ENCODE results near the gene ASB3. TPM values are rescaled to one million over a fixed set of nuclear protein-coding genes. Genes with fewer than 3 reads are reported as not detected.

Gene ASB3
- polyA plus RNA-seq, 1 donor (not counting 4 experiments of a cell fraction or from before 2014, with no cell fraction given), result 16.6 TPM

- Histone ChIP-seq H3K9me3 (ENCODE audit: control insufficient read depth, low read depth, low read length) (no peaks in the 10 kb centered on the region), H3K36me3 (ENCODE audit: control insufficient read depth in 2 of 2, extremely low read depth in 1 of 2, insufficient read depth in 2 of 2, low read length in 2 of 2) (no peaks in the 10 kb centered on the region), H3K9ac (ENCODE audit: control insufficient read depth, extremely low read depth, insufficient read depth, low read length) (no peak overlapping the region), H2AFZ (ENCODE audit: control insufficient read depth, low read length) (no peak overlapping the region), H3K4me3 (ENCODE audit: control insufficient read depth in 2 of 3, extremely low read depth in 1 of 3, insufficient read depth in 2 of 3, low read depth in 1 of 3, low read length in 3 of 3) (no peak overlapping the region), H3K27ac (ENCODE audit: control insufficient read depth, insufficient read depth, low read length) (no peak overlapping the region), H3K9me1 (ENCODE audit: control insufficient read depth, extremely low read depth, insufficient read depth, low read length) (no peaks in the 10 kb centered on the region), H3K4me2 (ENCODE audit: control insufficient read depth, extremely low read depth, insufficient read depth, low read depth, low read length) (no peak overlapping the region), H3K79me2 (ENCODE audit: control insufficient read depth, insufficient read depth, low read length) (no peaks in the 10 kb centered on the region), H4K20me1 (ENCODE audit: control insufficient read depth, extremely low read depth, insufficient read depth, low read length) (no peaks in the 10 kb centered on the region), H3K4me1 (ENCODE audit: control insufficient read depth, extremely low read depth, insufficient read depth, low read length) (no peaks in the 10 kb centered on the region), H3K27me3 (ENCODE audit: control insufficient read depth, extremely low read depth, insufficient read depth, low read length) (no peaks in the 10 kb centered on the region)
- no peak for DNase-seq (ENCODE audit: low read depth, low spot score)
- FAIRE-seq, result no peak
- dilution Hi-C loops (cut with MboI; ENCODE audit: extremely low pct_ligation_motif_present, low sequenced_read_pairs), result no loop called here
- TF ChIP-seq, protein P1, sequence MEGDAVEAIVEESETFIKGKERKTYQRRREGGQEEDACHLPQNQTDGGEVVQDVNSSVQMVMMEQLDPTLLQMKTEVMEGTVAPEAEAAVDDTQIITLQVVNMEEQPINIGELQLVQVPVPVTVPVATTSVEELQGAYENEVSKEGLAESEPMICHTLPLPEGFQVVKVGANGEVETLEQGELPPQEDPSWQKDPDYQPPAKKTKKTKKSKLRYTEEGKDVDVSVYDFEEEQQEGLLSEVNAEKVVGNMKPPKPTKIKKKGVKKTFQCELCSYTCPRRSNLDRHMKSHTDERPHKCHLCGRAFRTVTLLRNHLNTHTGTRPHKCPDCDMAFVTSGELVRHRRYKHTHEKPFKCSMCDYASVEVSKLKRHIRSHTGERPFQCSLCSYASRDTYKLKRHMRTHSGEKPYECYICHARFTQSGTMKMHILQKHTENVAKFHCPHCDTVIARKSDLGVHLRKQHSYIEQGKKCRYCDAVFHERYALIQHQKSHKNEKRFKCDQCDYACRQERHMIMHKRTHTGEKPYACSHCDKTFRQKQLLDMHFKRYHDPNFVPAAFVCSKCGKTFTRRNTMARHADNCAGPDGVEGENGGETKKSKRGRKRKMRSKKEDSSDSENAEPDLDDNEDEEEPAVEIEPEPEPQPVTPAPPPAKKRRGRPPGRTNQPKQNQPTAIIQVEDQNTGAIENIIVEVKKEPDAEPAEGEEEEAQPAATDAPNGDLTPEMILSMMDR (optimal IDR thresholded peaks at IDR 0.05 in 1 of 3, IDR thresholded peaks at IDR 0.05 in 1 of 3, conservative IDR thresholded peaks at IDR 0.05 in 1 of 3; ENCODE audit: extremely low read depth in 1 of 3, insufficient read depth in 2 of 3, low read length in 3 of 3), result no peak
- no peak for TF ChIP-seq EZH2 (IDR thresholded peaks at IDR 0.05; ENCODE audit: low read length)
Observed at GRCh38 chr2:53694096-53694771, 92.5 kb downstream of the ASB3 start.

DNA sequence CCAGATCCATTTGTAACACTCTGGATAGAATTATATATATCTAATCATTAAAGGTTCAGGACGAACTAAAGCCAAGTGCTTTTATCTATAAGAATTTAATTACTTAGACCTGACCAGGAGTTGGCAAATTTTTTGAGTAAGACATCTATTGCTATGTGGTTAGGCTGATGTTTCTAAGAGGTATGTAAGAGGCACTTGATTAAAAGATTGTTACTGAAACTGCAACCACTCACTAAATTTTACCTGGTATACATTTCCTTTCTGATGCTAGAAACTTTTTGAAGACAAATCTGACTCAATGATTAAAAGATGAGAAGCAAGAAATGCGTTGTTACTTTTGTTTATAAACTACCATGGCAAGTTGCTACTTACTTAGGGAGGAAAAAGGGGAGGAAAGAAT lies 95.9 kb downstream of the ASB3 start:
- H4K20me1 ChIP-seq (ENCODE audit: control insufficient read depth, extremely low read depth, insufficient read depth, low read length), result no peaks in the 10 kb centered on the region
- no peak for FAIRE-seq
- no peaks in the 10 kb centered on the region for H3K4me1 ChIP-seq (ENCODE audit: control insufficient read depth, extremely low read depth, insufficient read depth, low read length)
- H3K9me3 ChIP-seq (ENCODE audit: control insufficient read depth, low read depth, low read length), result no peaks in the 10 kb centered on the region
- H3K4me2 ChIP-seq (ENCODE audit: control insufficient read depth, extremely low read depth, insufficient read depth, low read depth, low read length), result no peak overlapping the region
- H2AFZ ChIP-seq (ENCODE audit: control insufficient read depth, low read length), result no peak overlapping the region
- no peaks in the 10 kb centered on the region for H3K36me3 ChIP-seq (ENCODE audit: control insufficient read depth in 2 of 2, extremely low read depth in 1 of 2, insufficient read depth in 2 of 2, low read length in 2 of 2)
- no peak overlapping the region for H3K4me3 ChIP-seq (ENCODE audit: control insufficient read depth in 2 of 3, extremely low read depth in 1 of 3, insufficient read depth in 2 of 3, low read depth in 1 of 3, low read length in 3 of 3)
- TF ChIP-seq, protein P1 (optimal IDR thresholded peaks at IDR 0.05 in 1 of 3, IDR thresholded peaks at IDR 0.05 in 1 of 3, conservative IDR thresholded peaks at IDR 0.05 in 1 of 3; ENCODE audit: extremely low read depth in 1 of 3, insufficient read depth in 2 of 3, low read length in 3 of 3), result no peak
- TF ChIP-seq EZH2 (IDR thresholded peaks at IDR 0.05; ENCODE audit: low read length), result no peak
- no peak for DNase-seq (ENCODE audit: low read depth, low spot score)
- H3K79me2 ChIP-seq (ENCODE audit: control insufficient read depth, insufficient read depth, low read length), result no peaks in the 10 kb centered on the region
- no peak overlapping the region for H3K27ac ChIP-seq (ENCODE audit: control insufficient read depth, insufficient read depth, low read length)
- dilution Hi-C loops (cut with MboI; ENCODE audit: extremely low pct_ligation_motif_present, low sequenced_read_pairs), result no loop called here
- no peak overlapping the region for H3K9ac ChIP-seq (ENCODE audit: control insufficient read depth, extremely low read depth, insufficient read depth, low read length)
- H3K9me1 ChIP-seq (ENCODE audit: control insufficient read depth, extremely low read depth, insufficient read depth, low read length), result no peaks in the 10 kb centered on the region
- no peaks in the 10 kb centered on the region for H3K27me3 ChIP-seq (ENCODE audit: control insufficient read depth, extremely low read depth, insufficient read depth, low read length)

Measured in keratinocyte (primary cell).